Uterus (tissue), 2 donors: ENCODE results near the gene AUTS2.

Source experiments
- CTCF ChIP-seq, 4 experiments: fragments of 200-600 bp in 2 of 4; fragments of 450-650 bp in 2 of 4; sonication (generic) in 2 of 4; IDR thresholded peaks; one replicate each; pipeline ENCODE4 v1.5.1; 2016 to 2019; ENCODE audit warnings: antibody characterized with exemption in 4 of 4, mild to moderate bottlenecking in 2 of 4, moderate library complexity in 1 of 4
- POLR2A ChIP-seq, 2 donors: fragments of 450-650 bp; IDR thresholded peaks; one replicate each; pipeline ENCODE4 v1.6.1; 2016; ENCODE audit warnings: antibody characterized with exemption in 2 of 2, mild to moderate bottlenecking in 1 of 2, moderate library complexity in 1 of 2

DNA sequence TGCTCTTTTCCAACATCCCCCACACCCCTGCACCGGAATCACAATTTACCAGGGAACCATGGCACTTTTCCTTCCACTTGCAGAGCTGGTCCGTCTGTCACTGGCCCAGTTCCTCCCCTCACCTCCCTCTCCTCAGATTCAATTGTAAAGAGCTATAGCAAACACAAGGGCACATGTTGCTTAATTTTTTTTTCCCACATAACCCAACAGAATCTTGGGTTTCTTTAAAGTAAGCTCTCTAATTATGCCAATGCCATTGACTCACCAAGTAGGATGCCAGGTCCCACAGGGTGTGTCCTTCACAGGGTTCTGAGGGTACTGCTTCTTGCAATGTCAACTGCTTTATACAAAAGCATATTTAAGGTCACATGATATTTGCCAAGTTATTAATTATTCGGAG is 262.2 kb downstream of the AUTS2 start:
- no peak for TF ChIP-seq POLR2A (IDR thresholded peaks at IDR 0.05)
- TF ChIP-seq CTCF (IDR thresholded peaks at IDR 0.05): no peak
